ENCODE results near the gene CACNA2D3.

Gene CACNA2D3

DNA sequence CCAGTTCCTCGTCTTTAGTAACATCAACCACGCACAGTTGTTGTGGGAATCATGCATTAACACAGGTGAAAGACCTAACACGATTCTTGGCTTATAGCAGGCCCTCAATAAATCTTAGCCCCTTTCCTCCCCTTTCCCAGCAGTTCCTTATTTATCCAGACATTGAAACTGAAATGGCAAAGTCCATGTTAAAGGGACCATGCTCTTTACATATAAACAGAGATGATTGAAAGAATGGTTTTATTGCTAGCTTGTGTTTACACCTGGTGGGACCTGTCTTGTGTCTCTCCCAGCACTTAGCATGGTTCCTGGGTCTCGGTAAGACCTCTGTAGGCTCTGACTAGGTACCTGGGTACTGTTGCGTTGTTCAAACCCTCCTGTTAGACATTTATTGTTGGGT lies 553.7 kb downstream of the CACNA2D3 start:
- TF ChIP-seq SIN3A (IDR thresholded peaks at IDR 0.05; ENCODE audit: borderline replicate concordance, insufficient read depth, low read length) (no peak), POLR2AphosphoS5 (IDR thresholded peaks at IDR 0.05; ENCODE audit: low read depth, low read length) (no peak), TAF1 (IDR thresholded peaks at IDR 0.05; ENCODE audit: borderline replicate concordance, insufficient read depth, low read length) (no peak), FOXP2 (optimal IDR thresholded peaks at IDR 0.05; ENCODE audit: borderline replicate concordance, extremely low read depth, extremely low read length, insufficient read depth) (no peak)
- TF ChIP-seq, protein P1, sequence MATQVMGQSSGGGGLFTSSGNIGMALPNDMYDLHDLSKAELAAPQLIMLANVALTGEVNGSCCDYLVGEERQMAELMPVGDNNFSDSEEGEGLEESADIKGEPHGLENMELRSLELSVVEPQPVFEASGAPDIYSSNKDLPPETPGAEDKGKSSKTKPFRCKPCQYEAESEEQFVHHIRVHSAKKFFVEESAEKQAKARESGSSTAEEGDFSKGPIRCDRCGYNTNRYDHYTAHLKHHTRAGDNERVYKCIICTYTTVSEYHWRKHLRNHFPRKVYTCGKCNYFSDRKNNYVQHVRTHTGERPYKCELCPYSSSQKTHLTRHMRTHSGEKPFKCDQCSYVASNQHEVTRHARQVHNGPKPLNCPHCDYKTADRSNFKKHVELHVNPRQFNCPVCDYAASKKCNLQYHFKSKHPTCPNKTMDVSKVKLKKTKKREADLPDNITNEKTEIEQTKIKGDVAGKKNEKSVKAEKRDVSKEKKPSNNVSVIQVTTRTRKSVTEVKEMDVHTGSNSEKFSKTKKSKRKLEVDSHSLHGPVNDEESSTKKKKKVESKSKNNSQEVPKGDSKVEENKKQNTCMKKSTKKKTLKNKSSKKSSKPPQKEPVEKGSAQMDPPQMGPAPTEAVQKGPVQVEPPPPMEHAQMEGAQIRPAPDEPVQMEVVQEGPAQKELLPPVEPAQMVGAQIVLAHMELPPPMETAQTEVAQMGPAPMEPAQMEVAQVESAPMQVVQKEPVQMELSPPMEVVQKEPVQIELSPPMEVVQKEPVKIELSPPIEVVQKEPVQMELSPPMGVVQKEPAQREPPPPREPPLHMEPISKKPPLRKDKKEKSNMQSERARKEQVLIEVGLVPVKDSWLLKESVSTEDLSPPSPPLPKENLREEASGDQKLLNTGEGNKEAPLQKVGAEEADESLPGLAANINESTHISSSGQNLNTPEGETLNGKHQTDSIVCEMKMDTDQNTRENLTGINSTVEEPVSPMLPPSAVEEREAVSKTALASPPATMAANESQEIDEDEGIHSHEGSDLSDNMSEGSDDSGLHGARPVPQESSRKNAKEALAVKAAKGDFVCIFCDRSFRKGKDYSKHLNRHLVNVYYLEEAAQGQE (IDR thresholded peaks at IDR 0.05; ENCODE audit: insufficient read depth in 1 of 2, low read depth in 2 of 2, low read length in 2 of 2): no peak

DNA sequence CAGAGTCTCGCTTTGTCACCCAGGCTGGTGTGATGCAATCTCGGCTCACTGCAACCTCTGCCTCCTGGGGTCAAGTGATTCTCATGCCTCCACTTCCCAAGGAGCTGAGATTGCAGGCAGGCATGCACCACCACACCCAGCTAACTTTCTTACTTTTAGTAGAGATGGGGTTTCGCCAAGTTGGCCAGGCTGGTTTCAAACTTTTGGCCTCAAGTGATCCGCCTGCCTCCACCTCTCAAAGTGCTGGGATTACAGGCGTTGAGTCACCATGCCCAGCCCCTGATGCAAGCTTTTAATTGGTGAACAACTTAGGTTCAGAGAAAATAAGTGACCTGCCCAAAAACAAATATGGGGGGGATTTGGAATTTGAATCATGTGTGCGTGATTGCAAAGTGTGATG lies 559.4 kb downstream of the CACNA2D3 start:
- TF ChIP-seq SIN3A (IDR thresholded peaks at IDR 0.05; ENCODE audit: borderline replicate concordance, insufficient read depth, low read length) (no peak), POLR2AphosphoS5 (IDR thresholded peaks at IDR 0.05; ENCODE audit: low read depth, low read length) (no peak), FOXP2 (optimal IDR thresholded peaks at IDR 0.05; ENCODE audit: borderline replicate concordance, extremely low read depth, extremely low read length, insufficient read depth) (no peak), TAF1 (IDR thresholded peaks at IDR 0.05; ENCODE audit: borderline replicate concordance, insufficient read depth, low read length) (no peak)
- TF ChIP-seq, protein P1 (IDR thresholded peaks at IDR 0.05; ENCODE audit: insufficient read depth in 1 of 2, low read depth in 2 of 2, low read length in 2 of 2): no peak

DNA sequence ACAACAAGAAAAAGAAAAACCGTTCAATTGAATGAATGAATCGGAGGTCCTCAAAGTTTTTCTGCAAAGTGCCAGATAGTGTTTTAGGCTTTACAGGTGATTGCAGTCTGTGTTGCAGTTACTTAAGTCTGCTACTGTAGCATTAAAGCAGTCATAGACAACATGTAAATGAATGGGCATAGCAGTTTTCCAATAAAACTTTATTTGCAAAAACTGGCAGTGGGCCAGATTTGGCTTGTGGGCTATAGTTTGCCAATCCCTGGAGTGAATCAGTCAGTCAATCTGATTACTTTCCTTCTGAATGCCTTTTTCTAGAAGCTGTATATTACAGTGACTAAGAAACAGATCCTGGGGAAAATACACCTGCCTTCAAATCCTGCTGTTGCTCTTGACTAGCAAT lies 562.9 kb downstream of the CACNA2D3 start:
- TF ChIP-seq POLR2AphosphoS5 (IDR thresholded peaks at IDR 0.05; ENCODE audit: low read depth, low read length) (no peak), TAF1 (IDR thresholded peaks at IDR 0.05; ENCODE audit: borderline replicate concordance, insufficient read depth, low read length) (no peak), FOXP2 (optimal IDR thresholded peaks at IDR 0.05; ENCODE audit: borderline replicate concordance, extremely low read depth, extremely low read length, insufficient read depth) (no peak), SIN3A (IDR thresholded peaks at IDR 0.05; ENCODE audit: borderline replicate concordance, insufficient read depth, low read length) (no peak)
- TF ChIP-seq, protein P1 (IDR thresholded peaks at IDR 0.05; ENCODE audit: insufficient read depth in 1 of 2, low read depth in 2 of 2, low read length in 2 of 2): no peak

DNA sequence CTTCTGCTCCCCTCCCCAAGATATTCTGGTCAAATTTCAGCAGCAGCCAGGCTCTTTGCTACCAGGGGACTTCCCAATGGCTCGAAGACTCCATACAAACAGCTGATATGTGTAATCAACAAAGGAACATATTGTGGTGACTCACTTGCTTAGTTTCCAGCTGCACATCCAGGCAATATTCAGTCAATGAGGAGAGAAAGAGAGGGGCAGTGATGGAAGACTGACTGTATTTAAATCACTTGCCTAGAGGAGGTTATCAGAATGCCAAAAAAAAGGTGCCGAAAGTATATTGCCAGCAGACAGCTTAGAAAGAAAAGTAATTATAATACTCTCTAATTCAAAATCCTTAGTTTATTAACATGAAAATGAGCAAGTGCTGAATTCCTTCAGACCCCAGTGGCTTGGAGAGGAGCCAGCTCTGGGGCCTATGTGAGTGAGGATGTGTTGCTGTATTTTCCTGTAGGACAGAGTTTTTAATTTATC lies 569.0 kb downstream of the CACNA2D3 start:
- TF ChIP-seq FOXP2 (optimal IDR thresholded peaks at IDR 0.05; ENCODE audit: borderline replicate concordance, extremely low read depth, extremely low read length, insufficient read depth) (no peak), TAF1 (IDR thresholded peaks at IDR 0.05; ENCODE audit: borderline replicate concordance, insufficient read depth, low read length) (no peak), SIN3A (IDR thresholded peaks at IDR 0.05; ENCODE audit: borderline replicate concordance, insufficient read depth, low read length) (no peak), POLR2AphosphoS5 (IDR thresholded peaks at IDR 0.05; ENCODE audit: low read depth, low read length) (no peak)
- TF ChIP-seq, protein P1 (IDR thresholded peaks at IDR 0.05; ENCODE audit: insufficient read depth in 1 of 2, low read depth in 2 of 2, low read length in 2 of 2): no peak

DNA sequence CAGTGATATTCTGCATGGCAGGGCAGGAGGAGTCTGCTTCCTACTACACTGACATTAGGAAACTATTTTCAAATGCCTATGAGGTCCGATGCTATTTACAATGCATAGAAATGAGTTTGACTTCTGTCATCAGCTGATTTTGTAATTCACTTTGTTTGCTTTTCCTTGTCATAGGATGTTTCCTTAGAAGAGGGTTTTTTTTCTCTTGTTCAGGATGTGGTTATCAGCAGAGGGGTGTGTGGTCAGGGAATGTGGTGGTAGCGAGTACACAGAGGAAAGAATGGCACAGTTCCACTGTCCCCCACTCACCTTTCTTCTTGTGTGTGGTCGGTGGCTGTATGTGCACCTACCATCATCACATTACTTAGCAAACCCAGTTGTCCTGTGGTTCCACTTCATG lies 574.0 kb downstream of the CACNA2D3 start:
- TF ChIP-seq SIN3A (IDR thresholded peaks at IDR 0.05; ENCODE audit: borderline replicate concordance, insufficient read depth, low read length) (no peak), TAF1 (IDR thresholded peaks at IDR 0.05; ENCODE audit: borderline replicate concordance, insufficient read depth, low read length) (no peak)
